GM13976 (cell line): ENCODE measurements around the gene CELF4.

Experiments
- DNase-seq: peaks from one replicate; pipeline ENCODE4 v3.0.0; 2012; ENCODE audit warnings: low spot score
- in situ Hi-C: fragments of 300-500 bp; cut with MboI; formaldehyde crosslinking; loops from one replicate; pipeline ENCODE4 v1.12.0; 2022; ENCODE audit warnings: low sequenced_read_pairs, mixed read lengths, inconsistent platforms; ENCODE audit not compliant: unreplicated experiment
- TF ChIP-seq, protein P1 (sequence below): IDR thresholded peaks from 2 replicates; pipeline ENCODE4 v1.5.1; 2012; ENCODE audit warnings: borderline replicate concordance, mild to moderate bottlenecking; ENCODE audit not compliant: insufficient read depth; ENCODE audit errors: extremely low read depth, missing control alignments, control extremely low read depth

Gene CELF4

DNA sequence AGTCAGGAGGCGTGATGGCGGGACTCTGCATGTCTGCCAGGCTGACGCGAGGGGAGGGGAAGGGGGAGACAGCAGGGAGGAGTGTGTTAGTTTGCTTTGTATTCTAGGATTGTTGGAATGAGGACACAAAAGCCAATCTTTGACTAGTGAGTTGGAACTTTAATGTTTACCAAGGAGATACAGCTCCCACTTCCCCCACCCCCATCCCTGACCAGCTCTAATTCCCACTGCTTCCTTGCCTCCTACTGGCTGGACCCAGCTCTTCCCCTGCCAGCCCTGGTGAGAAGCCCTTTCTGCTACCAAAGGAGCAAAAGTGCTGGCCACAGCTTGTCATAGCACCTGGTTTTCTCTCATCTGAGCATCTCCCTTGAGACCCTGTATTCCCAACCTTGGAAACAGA, 84.5 kb downstream of the CELF4 start:
- in situ Hi-C loops, result loop anchor here (25.0 kb wide), 1 partner anchor 544 kb away; no protein-coding TSS in a partner anchor
- no peak for DNase-seq
- TF ChIP-seq, protein P1, sequence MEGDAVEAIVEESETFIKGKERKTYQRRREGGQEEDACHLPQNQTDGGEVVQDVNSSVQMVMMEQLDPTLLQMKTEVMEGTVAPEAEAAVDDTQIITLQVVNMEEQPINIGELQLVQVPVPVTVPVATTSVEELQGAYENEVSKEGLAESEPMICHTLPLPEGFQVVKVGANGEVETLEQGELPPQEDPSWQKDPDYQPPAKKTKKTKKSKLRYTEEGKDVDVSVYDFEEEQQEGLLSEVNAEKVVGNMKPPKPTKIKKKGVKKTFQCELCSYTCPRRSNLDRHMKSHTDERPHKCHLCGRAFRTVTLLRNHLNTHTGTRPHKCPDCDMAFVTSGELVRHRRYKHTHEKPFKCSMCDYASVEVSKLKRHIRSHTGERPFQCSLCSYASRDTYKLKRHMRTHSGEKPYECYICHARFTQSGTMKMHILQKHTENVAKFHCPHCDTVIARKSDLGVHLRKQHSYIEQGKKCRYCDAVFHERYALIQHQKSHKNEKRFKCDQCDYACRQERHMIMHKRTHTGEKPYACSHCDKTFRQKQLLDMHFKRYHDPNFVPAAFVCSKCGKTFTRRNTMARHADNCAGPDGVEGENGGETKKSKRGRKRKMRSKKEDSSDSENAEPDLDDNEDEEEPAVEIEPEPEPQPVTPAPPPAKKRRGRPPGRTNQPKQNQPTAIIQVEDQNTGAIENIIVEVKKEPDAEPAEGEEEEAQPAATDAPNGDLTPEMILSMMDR, result no peak

DNA sequence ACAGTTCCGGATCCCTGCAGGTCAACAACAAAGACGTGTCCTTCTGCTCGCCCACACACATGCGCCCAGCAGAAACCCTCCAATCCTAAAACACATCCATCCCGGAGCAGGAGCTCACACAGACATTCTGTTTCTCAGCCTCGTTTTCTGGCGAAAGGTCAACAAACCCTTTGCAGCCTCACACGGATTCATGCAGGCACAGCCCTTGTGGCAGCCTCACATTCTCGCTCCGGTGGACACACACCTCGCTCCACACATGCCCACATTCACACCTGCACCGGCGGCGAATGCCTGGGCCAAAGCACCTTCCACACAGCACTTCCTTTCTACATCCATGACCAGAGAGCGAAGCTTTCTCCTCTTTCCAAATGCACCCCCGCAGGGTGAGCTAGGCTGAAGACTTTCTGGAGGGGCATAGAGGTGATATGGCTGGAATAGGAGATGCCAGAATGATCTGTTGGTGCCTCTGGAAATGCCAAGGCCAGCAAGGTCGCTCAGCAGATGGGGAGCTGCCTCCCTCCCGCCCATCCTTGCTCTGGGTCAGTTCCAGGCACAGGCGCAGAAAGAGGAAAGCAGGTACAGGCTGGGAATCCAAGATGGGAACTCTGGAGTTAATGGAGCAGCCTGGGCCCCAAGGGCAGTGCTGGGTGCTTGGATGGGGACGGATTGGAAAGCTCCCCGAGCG, 88.8 kb downstream of the CELF4 start:
- TF ChIP-seq, protein P1, result no peak
- in situ Hi-C loops, result loop anchor here (25.0 kb wide), 1 partner anchor 539 kb away; no protein-coding TSS in a partner anchor
- no peak for DNase-seq

DNA sequence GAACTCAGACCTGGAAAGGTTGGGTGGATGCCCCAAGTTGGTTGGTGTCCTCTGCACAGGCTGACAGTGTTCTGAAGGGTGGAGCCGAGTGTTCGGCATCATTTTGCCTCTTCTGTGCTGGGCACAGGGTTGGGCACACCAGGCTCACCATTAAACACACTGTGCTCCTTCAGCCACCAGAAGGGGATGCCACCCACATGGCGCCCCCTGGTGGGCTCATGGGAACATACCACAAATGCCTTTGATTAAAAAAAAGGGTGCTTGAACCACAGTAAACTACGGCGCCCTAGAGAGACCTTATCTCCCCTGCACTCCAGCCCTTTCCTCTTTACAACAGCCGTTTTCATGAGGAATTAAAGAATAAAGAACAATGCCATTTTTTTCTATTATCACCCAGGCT, 89.4 kb downstream of the CELF4 start:
- TF ChIP-seq, protein P1, result peak; percentile 27
- in situ Hi-C loops, result loop anchor here (25.0 kb wide), 1 partner anchor 539 kb away; no protein-coding TSS in a partner anchor
- peak; percentile 67 for DNase-seq

DNA sequence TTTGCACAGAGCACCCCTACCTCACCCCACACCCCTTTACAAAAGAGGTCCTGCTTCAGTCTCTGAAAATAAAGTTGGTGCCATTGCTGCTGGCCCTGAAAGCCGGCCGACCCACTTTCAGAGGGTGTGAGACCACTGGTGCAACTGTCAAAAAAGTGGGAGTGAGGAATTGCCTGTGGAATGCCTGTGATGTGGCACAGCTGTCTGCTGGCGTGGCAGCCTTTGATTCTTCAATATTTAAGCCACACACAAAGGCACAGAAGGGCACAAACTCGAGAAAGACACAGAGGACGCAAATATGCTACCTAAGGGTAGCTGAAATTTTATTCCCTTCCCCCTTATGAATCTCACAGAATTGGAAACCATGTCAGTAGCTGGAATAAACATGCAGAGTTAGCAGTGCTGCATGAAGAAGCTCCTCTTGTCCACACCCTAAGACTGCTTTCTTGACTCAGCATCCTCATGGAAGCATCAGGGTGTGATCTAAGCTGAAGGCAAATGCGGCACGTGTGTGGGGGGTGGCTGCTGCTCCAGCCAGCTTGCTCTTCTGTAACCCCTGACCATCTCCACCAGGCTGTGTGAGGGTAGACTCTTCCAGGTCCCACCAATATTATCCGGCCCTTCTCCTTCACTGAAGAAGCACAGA, 92.3 kb downstream of the CELF4 start:
- TF ChIP-seq, protein P1, result no peak
- no peak for DNase-seq
- in situ Hi-C loops, result no loop called here

DNA sequence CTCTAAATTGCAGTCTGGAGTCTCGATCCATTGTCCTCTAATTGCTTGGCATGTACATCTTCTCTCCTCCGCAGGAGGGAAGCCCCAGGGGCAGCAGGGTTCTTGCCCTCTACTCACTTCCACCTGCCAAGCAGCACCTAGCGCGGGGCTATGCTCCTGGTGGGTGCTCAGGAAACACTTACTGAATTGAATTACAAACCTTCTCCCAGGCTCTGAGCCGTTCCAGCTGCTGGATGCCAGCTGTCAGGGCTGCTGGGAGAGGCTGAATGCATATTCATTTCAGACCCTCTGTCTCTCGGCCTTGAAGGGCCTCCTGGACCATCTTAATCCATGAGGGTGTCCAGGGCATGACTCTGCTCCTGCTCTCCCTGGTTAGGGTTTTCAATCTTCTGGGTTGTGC, 94.0 kb downstream of the CELF4 start:
- TF ChIP-seq, protein P1, result no peak
- no peak for DNase-seq
- in situ Hi-C loops, result no loop called here

DNA sequence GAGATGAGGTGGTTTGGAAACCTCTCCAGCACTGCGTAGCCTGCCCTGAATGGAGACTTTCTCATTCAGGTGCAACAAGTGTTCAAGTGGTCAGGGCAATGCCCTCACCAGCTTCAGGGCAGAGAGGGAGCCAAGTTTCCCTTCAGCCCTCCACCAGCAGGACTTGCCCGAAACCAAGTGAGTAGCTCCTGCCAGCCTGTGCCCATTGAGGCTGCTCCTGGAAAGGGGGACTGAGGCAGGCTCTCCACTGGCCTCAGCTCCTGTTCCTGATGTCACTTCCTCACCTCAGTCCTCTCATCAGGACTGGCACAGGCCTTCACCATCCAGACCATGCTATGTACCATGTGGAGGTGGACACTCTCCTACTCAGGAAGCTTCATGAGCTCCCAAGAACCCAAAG, 94.6 kb downstream of the CELF4 start:
- TF ChIP-seq, protein P1, result no peak
- in situ Hi-C loops, result no loop called here
- DNase-seq, result no peak
